Omental fat pad (tissue), 4 donors: ENCODE results near the gene FOXP2. TPM values are rescaled to one million over a fixed set of nuclear protein-coding genes. Genes with fewer than 3 reads are reported as not detected.
"Not testable (repeated sequence)": the region's sequence is repeated elsewhere in the genome, so short reads cannot be mapped to it uniquely, and the experiment has no call there.

ENCODE experiments used
- ATAC-seq: fragments of 150-250 bp; one replicate; pipeline ENCODE4 v1.9.1; 2016; ENCODE audit warnings: mild to moderate bottlenecking, moderate library complexity; ENCODE audit not compliant: low FRiP score
- DNase-seq: peaks from one replicate; pipeline ENCODE4 v3.0.0-alpha.2; 2019; ENCODE audit warnings: low spot score
- CTCF ChIP-seq, 3 donors: fragments of 450-650 bp; IDR thresholded peaks; one replicate each; pipeline ENCODE4 v1.5.1; 2016 to 2017; ENCODE audit warnings: antibody characterized with exemption in 3 of 3, mild to moderate bottlenecking in 3 of 3, moderate library complexity in 2 of 3
- total RNA-seq, 4 donors: library from RNA; depleted of rRNA; stranded (reverse); fragments of >200 nt; gene quantifications; one replicate each; pipeline ENCODE4 v1.1.0, GENCODE V29; 2016

FOXP2 gene
- total RNA-seq, 4 donors from 2014 or later: 5.0 to 16.7 (median 11.3) TPM

- no peak for TF ChIP-seq CTCF (IDR thresholded peaks at IDR 0.05)
- no peak for ATAC-seq
- DNase-seq: no peak
These were observed 160.5 kb downstream of the FOXP2 start for GRCh38 chr7:114575098-114575497.

DNA sequence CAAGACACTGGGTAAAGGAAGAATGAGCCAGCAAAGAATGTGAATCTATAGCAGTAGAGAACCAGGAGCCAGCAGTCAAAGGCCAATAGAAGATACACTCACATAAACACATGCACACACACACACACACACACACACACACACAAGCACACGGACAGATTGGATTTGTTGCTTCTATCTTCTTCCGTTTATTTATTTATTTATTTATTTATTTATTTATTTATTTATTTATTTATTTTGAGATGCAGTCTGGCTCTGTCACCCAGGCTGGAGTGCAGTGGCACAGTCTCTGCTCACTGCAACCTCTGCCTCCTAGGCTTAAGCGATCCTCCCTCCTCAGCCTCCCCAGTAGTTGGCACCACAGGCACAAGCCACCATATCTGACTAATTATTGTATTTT, 166.3 kb downstream of the FOXP2 start:
- not testable (repeated sequence) for DNase-seq, ATAC-seq

GRCh38 chr7:114588506-114588905, 173.9 kb downstream of the FOXP2 start:
- ATAC-seq (no peak), DNase-seq (no peak)
- TF ChIP-seq CTCF (IDR thresholded peaks at IDR 0.05): no peak

DNA sequence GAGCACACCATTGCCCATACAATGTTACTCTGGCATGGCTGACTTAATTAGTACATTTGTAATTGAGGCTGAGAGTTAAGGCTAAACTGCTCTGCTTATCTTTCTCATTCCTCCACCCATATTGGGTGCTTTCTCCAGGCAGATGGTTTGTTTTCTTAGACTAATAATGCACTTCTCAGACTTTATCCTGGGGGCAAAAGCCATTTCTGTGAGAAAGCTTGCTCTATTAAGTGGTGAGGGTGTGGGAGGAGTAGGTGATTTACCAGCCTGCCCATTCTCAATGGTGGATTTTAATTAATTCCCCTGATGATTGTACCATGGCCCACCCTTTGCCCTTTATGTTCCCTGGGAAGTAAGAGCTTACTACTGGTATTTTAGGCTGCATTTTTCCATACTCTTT, 174.8 kb downstream of the FOXP2 start:
- ATAC-seq (no peak), DNase-seq (no peak)
- TF ChIP-seq CTCF (IDR thresholded peaks at IDR 0.05): no peak

DNA sequence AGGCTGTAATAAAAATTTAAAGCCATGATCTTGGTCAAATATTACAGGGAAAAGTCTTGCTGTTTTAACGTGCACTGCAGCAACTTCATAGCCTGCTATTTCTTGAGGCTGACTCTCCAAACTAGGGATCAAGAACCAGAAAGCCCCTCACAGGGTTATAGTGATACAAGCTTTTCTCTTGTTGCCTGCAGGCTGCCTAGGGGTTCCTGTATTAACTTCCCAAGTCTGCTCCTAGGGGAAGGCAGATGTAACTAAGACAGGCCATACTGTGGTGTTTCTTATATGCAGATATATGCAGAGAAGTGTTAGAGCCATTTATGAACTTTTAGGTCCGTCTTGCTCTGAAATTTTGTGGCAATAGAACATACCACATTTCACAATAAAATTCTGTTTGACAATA, 175.7 kb downstream of the FOXP2 start:
- ATAC-seq (no peak), DNase-seq (no peak)
- TF ChIP-seq CTCF (IDR thresholded peaks at IDR 0.05): no peak

GRCh38 chr7:114598946-114599345, 184.3 kb downstream of the FOXP2 start:
- DNase-seq: no peak
- no peak for ATAC-seq
- no peak for TF ChIP-seq CTCF (IDR thresholded peaks at IDR 0.05)

GRCh38 chr7:114606100-114606499, 191.5 kb downstream of the FOXP2 start:
- DNase-seq: no peak

DNA sequence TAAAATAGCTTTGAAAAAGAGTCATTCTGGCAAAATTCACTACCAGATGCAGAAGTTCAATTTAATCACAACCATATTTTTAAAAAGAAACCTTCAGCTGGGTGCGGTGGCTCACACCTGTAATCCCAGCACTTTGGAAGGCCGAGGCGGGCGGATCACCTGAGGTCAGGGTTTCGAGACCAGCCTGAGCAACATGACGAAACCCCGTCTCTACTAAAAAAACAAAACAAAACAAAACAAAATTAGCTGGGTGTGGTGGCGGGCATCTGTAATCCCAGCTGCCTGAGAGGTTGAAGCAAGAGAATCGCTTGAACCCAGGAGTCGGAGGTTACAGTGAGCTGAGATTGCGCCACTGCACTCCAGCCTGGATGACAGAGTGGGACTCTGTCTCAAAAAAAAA, 194.2 kb downstream of the FOXP2 start:
- ATAC-seq: not testable (repeated sequence)

More at GRCh38 chr7:114606100-114606499, 191.5 kb downstream of the FOXP2 start:
- TF ChIP-seq CTCF (IDR thresholded peaks at IDR 0.05): no peak
- no peak for ATAC-seq

More for the DNA sequence above, 194.2 kb downstream of the FOXP2 start:
- not testable (repeated sequence) for DNase-seq
